LNCaP clone FGC (cell line): ENCODE measurements around the gene ANKRD55.

Experiments
- DNase-seq: peaks from one replicate; pipeline ENCODE4 v3.0.0-alpha.2; 2011; ENCODE audit warnings: low read depth
- H3K4me3 ChIP-seq: 2 replicates; pipeline ENCODE4 v1.5.1; 2011; ENCODE audit warnings: mild to moderate bottlenecking, low read depth, low read length, control low read depth
- TF ChIP-seq, protein P1 (sequence below): IDR thresholded peaks from 2 replicates; pipeline ENCODE4 v1.5.1; 2012; ENCODE audit warnings: mild to moderate bottlenecking; ENCODE audit not compliant: control insufficient read depth, insufficient read depth; ENCODE audit errors: extremely low read depth

ANKRD55 gene

DNA sequence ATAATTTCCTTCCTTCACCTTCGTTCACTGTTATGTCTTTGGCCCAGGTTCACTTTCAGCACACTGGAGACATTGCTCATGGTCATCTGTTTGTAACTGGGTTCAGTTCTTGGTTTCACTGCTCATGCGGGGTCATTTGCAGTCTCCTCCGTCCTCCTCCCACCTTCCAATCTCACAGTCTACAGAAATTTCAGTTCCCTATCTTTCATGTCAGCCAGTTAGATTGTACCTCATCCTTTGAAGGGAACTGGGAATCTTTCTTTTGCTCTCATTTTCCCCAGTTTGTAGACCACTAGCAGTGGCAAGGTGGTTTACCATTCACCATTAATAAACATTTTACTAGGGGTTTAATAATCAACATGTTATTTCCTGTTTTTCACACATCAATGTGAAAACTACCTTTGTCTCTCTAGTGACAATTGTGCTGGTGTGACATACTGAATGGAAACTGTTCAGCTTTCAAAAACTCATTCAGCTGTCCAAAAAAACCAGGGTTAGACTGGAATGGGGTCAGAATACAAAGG lies 137.5 kb downstream of the ANKRD55 start:
- no peak overlapping the region for H3K4me3 ChIP-seq
- DNase-seq, result no peak
- TF ChIP-seq, protein P1, sequence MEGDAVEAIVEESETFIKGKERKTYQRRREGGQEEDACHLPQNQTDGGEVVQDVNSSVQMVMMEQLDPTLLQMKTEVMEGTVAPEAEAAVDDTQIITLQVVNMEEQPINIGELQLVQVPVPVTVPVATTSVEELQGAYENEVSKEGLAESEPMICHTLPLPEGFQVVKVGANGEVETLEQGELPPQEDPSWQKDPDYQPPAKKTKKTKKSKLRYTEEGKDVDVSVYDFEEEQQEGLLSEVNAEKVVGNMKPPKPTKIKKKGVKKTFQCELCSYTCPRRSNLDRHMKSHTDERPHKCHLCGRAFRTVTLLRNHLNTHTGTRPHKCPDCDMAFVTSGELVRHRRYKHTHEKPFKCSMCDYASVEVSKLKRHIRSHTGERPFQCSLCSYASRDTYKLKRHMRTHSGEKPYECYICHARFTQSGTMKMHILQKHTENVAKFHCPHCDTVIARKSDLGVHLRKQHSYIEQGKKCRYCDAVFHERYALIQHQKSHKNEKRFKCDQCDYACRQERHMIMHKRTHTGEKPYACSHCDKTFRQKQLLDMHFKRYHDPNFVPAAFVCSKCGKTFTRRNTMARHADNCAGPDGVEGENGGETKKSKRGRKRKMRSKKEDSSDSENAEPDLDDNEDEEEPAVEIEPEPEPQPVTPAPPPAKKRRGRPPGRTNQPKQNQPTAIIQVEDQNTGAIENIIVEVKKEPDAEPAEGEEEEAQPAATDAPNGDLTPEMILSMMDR, result no peak

DNA sequence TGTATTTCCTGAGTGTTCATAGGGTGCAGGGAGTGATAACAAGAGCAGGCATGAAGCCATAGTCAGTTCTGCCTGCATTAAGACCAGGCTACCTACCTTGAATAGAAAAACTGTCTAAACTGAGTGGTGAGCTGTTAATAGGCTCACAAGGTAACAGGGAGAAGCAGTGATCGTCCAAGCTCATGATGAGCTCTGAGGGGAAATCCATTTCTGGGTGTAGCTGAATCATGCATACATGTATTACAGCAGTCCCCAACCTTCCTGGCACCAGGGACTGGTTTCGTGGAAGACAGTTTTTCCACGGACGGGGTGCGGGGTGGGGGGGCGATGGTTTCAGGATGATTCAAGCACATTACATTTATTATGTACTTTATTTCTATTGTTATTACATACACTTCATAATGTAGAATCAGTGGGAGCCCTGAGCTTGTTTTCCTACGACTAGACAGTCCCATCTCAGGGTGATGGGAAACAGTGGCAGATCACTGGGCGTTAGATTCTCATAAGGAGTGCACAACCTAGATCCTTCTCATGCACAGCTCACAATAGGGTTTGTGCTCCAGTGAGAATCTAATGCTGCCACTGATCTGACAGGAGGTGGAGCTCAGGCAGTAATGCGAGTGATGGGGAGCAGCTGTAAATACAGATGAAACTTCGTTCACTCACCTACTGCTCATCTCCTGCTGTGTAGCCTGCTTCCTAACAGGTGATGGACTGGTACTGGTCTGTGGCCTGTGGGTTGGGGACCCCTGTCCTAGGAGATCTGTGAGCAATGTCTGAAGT lies 138.4 kb downstream of the ANKRD55 start:
- TF ChIP-seq, protein P1, result no peak
- no peak overlapping the region for H3K4me3 ChIP-seq
- no peak for DNase-seq

DNA sequence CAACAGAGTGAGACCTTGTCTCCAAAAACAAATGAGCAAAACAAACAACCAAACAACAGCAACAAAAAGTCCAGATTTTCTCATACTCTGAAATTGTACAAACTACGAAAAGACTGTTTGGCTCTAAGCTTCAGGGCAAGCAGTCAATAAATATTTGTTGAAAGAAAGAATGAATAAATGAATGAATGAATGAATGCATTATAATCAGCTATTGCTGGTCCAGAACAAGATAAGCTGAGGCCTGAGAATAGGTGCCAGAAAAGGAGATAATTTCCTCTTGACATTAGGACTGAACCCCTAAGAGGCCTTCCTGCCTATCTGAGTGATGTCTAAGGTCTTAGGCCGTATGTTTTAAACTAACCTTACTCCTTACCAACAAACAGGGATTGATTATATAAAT lies 139.2 kb downstream of the ANKRD55 start:
- no peak overlapping the region for H3K4me3 ChIP-seq
- TF ChIP-seq, protein P1, result no peak
- no peak for DNase-seq

- H3K4me3 ChIP-seq, result no peak overlapping the region
- TF ChIP-seq, protein P1, result no peak
- no peak for DNase-seq
These were observed 141.0 kb downstream of the ANKRD55 start for GRCh38 chr5:56092115-56092514.

DNA sequence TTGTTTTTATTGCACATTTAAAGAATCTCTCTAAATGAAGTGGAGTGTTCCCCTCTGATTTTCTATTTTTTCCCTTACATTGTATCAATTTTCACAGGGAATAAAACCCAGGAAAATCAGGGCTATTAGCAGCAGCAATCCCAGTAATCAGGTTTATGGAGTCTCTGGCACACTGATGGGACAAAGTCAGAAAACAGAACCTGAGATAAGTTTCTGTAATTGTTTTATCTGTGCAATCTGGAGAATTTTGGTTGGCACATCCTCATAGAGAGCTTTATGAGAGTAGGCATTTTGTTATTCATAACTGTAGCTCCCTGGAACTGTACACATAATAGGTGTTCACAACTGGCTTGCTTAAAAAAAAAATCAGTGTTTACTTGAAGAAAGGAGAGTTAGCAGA lies 141.5 kb downstream of the ANKRD55 start:
- H3K4me3 ChIP-seq, result no peak overlapping the region
- TF ChIP-seq, protein P1, result no peak
- DNase-seq, result no peak

- no peak for DNase-seq
- TF ChIP-seq, protein P1, result no peak
- H3K4me3 ChIP-seq, result no peak overlapping the region
These were observed 142.2 kb downstream of the ANKRD55 start for GRCh38 chr5:56090793-56091460.
